Stimulated activated CD8-positive, alpha-beta memory T cell treated with anti-CD3 and anti-CD28 coated beads, Interleukin-4, amount 100 ng/mL, for 48 hours (primary cell): ENCODE results near the gene ZNF747.
A peak's percentile ranks its signal among the peaks of the same experiment; 100 is the strongest.
"Not testable (repeated sequence)": the region's sequence is repeated elsewhere in the genome, so short reads cannot be mapped to it uniquely, and the experiment has no call there.

Experiments
- DNase-seq: peaks from one replicate; pipeline ENCODE4 v3.0.0-alpha.2; 2020

ZNF747 gene

DNA sequence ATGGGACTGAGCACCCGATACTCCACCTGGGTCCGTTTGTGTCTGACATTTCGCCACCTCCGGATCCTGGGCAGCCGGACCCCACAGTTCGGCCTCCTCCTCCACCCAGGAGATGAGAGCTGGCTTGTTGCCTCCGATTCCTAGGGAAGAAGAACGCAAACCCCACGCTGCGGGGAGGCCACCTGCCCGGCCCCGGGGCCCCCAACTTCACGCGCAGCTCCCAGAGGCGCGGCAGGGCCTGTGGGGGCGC lies 23.0 kb upstream of the ZNF747 start:
- no peak for DNase-seq

- DNase-seq, result no peak
These were observed 21.4 kb upstream of the ZNF747 start for GRCh38 chr16:30556125-30556473.

- no peak for DNase-seq
These were observed 20.9 kb upstream of the ZNF747 start for GRCh38 chr16:30555315-30556124.

DNA sequence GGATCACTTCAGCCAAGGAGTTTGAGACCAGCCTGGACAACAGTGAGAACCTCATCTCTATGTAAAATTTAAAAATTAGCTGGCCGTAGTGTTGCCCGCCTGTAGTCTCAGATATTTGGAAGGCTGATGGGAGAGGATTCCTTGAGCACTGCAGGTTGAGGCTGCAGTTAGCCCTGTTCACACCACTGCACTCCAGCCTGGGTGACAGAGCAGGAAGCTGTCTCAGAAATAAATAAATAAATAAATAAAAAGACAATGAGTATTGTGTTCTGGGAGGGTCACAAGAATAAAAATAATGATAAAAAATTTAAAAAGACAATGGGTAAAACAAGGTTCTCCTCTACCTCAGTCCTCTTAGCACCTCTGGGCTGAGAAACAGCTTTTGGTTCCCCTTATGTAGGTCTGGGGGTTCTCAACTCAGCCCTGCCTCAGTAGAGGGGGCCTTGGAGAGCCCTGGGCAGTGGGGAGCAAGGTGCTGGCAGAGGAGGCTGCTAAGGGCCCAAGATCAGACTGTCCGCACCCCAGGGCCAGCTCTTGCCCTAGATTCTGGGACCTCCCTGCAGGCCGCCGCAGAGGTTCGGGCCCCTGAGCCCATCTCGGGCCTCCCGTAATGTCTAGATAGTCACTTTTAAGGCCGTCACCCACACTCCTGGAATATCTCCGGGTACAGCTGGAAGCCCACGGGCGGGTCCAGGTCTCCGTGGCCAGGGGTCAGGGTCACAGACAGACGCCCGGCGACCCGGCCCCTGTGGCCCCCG lies 20.1 kb upstream of the ZNF747 start:
- no peak for DNase-seq

- DNase-seq, result no peak
These were observed 18.8 kb upstream of the ZNF747 start for GRCh38 chr16:30553393-30553899.

GRCh38 chr16:30552956-30553355 lies 18.3 kb upstream of the ZNF747 start:
- no peak for DNase-seq

- peak; percentile 73 for DNase-seq
These were observed 17.1 kb upstream of the ZNF747 start for GRCh38 chr16:30551781-30552180.

- no peak for DNase-seq
These were observed 14.0 kb upstream of the ZNF747 start for GRCh38 chr16:30548416-30549253.

GRCh38 chr16:30546115-30546514 lies 11.5 kb upstream of the ZNF747 start:
- no peak for DNase-seq

DNA sequence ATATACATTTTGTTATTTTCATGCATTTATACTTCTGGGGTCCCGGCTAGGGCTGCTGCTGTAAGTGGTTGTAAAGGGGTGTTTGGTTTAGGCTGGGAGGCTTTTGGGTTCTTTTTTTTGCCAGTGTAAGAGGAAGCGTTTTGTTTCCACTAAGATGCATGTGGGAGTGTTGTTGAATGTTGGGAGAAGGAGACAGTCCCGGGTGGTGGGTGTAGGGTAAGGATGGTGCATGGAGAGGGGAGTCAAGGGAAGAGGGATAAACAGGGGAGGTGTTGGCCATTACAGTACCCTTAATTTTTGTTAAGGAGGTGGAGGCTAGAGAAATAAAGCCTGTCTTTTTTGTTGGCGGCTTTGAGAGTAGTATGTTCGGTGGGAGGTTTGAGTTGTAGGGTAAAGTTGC lies 8.4 kb upstream of the ZNF747 start:
- DNase-seq, result no peak

DNA sequence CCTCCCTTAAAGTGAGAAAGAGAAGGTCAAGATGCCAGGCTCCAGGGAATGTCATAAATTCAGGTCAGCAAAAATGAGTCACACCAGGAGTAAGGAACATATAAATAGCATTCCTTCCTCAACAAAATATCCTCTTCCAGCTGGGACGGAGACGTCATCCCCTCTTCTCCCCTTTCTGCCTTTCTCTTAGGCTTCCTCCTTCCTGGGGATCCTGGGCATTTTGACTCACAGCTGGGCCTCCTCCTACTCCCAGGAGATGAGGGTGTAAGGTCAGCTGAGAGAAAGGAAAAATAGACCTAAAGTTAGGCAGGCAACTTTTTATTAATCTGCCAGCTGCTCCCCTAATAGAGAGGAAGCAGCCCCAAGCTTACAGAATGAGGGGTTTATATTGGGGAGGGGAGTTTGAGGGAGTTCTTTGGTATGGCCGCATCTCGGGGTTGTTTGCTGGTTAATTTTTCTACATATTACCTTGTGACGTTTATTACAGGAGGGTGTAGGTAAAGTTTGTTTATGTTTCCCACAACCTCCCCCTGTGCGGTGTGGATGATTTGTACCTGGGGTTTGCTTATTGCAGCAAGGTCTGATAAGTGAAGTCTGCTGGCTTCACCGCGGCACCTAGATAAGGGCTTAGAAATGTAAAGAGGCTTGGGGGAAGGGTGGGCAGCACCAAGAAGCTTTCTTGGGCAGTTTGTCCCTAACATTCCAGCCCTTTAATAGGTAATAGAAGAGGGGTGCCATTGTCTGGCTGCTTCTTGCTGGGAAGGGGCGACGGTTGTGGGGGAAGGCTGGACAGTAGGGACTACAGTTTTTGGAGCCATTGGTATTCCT lies 7.1 kb upstream of the ZNF747 start:
- DNase-seq, result no peak

DNA sequence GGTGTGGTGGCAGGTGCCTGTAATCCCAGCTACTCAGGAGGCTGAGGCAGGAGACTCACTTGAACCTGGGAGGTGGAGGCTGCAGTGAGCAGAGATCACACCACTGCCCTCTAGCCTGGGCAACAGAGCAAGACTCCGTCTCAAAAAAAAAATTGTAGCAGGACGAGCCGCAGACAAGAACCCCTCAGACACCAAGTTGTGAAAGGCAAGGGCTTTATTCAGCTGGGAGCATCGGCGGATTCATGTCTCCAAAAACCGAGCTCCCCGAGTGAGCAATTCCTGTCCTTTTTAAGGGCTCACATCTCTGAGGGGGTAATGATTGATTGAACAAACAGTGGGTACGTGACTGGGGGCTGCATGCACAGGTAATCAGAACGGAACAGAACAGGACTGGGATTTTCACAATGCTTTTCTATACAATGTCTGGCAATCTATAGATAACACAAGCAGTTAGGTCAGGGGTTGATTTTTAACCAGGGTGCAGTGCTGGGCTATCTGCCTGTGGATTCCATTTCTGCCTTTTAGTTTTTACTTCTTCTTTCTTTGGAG lies 6.3 kb upstream of the ZNF747 start:
- not testable (repeated sequence) for DNase-seq

GRCh38 chr16:30539986-30540526 lies 5.4 kb upstream of the ZNF747 start:
- DNase-seq, result not testable (repeated sequence)

- no peak for DNase-seq
These were observed 4.6 kb upstream of the ZNF747 start for GRCh38 chr16:30539000-30539964.

GRCh38 chr16:30536391-30537024 lies 1.9 kb upstream of the ZNF747 start:
- not testable (repeated sequence) for DNase-seq

GRCh38 chr16:30535777-30536190 lies 1.1 kb upstream of the ZNF747 start:
- DNase-seq, result peak; percentile 77

- no peak for DNase-seq
These were observed 583 bp upstream of the ZNF747 start for GRCh38 chr16:30535106-30535776.

DNA sequence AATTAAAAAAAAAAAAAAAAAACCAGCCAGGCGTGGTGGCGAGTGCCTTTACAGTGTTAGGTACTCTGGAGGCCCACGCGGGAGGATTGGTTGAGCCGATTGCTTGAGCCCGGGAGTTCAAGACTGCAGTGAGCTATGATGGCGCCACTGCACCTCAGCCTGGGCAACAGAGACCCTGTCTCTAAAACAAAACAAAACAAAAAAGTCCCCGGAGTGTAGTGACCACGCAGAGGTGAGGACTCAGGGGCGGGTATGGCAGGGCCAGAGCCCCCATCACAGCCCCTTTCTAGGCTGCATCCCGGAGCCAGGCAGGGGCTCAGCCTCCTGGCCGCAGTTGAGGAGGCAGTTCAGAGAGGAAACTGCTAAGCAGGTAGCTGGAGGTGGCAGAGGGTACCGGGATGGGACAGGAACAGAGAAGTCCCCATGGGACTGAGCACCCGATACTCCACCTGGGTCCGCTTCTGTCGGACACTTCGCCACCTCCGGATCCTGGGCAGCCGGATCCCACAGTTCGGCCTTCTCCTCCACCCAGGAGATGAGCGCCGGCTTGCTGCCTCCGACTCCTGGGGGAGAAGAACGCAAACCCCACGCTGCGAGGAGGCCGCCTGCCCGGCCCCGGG lies 800 bp downstream of the ZNF747 start:
- DNase-seq, result peak; percentile 54

GRCh38 chr16:30533146-30533522 lies 1.5 kb downstream of the ZNF747 start:
- no peak for DNase-seq
